ENCODE measurements around the gene IL31RA.

GRCh38 chr5:55866934-55867333, 15.8 kb downstream of the IL31RA start:
- TF ChIP-seq CTCF (IDR thresholded peaks at IDR 0.05; ENCODE audit: borderline replicate concordance, extremely low read depth, low read length, poor library complexity, severe bottlenecking) (no peak), EZH2 (IDR thresholded peaks at IDR 0.05; ENCODE audit: borderline replicate concordance, low read depth, low read length, severe bottlenecking) (no peak)

Data from DND-41 (cell line).